B cell (primary cell): ENCODE measurements around the gene ADAMTSL1. TPM values are rescaled to one million over a fixed set of nuclear protein-coding genes. Genes with fewer than 3 reads are reported as not detected.

Experiments used
- ATAC-seq: fragments of 200-7000 bp; cut with Tn5 transposase; one replicate; pipeline ENCODE4 v1.10.0; 2021; ENCODE audit warnings: low read depth, mild to moderate bottlenecking, moderate number of reproducible peaks, moderate library complexity
- CTCF ChIA-PET: fragments of 350-600 bp; sonication (Branson Sonifier 250); formaldehyde crosslinking; loops from one replicate; lab custom pipeline; 2021; ENCODE audit warnings: antibody characterized with exemption, inconsistent platforms; lab: Charles Lee
- POLR2A ChIA-PET: fragments of 350-600 bp; sonication (Branson Sonifier 250); formaldehyde crosslinking; loops from one replicate; lab custom pipeline; 2021; ENCODE audit warnings: antibody characterized with exemption; lab: Charles Lee
- DNase-seq: peaks from one replicate; pipeline ENCODE4 v3.0.0; 2013
- H2AFZ ChIP-seq: 2 replicates; pipeline ENCODE4 v1.6.1; 2012; ENCODE audit warnings: mild to moderate bottlenecking, low read depth, low read length; ENCODE audit not compliant: insufficient read depth, poor library complexity, severe bottlenecking
- H3K27ac ChIP-seq, 2 donors: 1 replicate in 1 of 2; 2 replicates in 1 of 2; pipeline ENCODE4 v1.5.1; 2012 to 2013; ENCODE audit warnings: low read length in 2 of 2, mild to moderate bottlenecking in 2 of 2, moderate library complexity in 1 of 2
- H3K27me3 ChIP-seq, 4 experiments: fragments of 200-600 bp in 1 of 4; sonication (generic) in 1 of 4; replicated peaks in 1 of 4; 1 replicate in 2 of 4; 2 replicates in 2 of 4; pipeline versions ENCODE4 v1.6.1 to v1.7.0; 2013 to 2016; ENCODE audit warnings: low read length in 3 of 4, mild to moderate bottlenecking in 2 of 4, mixed read lengths in 1 of 4, moderate library complexity in 1 of 4; ENCODE audit not compliant: insufficient read depth in 4 of 4, control insufficient read depth in 3 of 4; ENCODE audit errors: control extremely low read depth in 1 of 4
- H3K36me3 ChIP-seq, 2 experiments: replicated peaks in 1 of 2; 1 replicate in 1 of 2; 2 replicates in 1 of 2; pipeline versions ENCODE4 v1.6.1 to v1.7.1; 2013; ENCODE audit warnings: low read length in 1 of 2; ENCODE audit not compliant: insufficient read depth in 2 of 2, control insufficient read depth in 1 of 2; ENCODE audit errors: control extremely low read depth in 1 of 2, extremely low read depth in 1 of 2
- H3K4me1 ChIP-seq, 2 donors: fragments of 200-600 bp in 1 of 2; sonication (generic) in 1 of 2; 1 replicate in 1 of 2; 2 replicates in 1 of 2; pipeline versions ENCODE4 v1.5.1 to v1.6.1; 2013 to 2017; ENCODE audit warnings: low read length in 2 of 2; ENCODE audit not compliant: control insufficient read depth in 2 of 2, insufficient read depth in 2 of 2
- H3K4me2 ChIP-seq: replicated peaks from 2 replicates; pipeline ENCODE3; 2012; ENCODE audit warnings: mild to moderate bottlenecking, low read depth, low read length; ENCODE audit not compliant: poor library complexity, severe bottlenecking
- H3K4me3 ChIP-seq, 5 experiments: fragments of 200-600 bp in 1 of 5; sonication (generic) in 1 of 5; 1 replicate in 3 of 5; 2 replicates in 2 of 5; pipeline versions ENCODE4 v1.5.1 to v1.7.0; 2011 to 2016; ENCODE audit warnings: low read length in 4 of 5, mild to moderate bottlenecking in 4 of 5, low read depth in 2 of 5, control low read depth in 1 of 5, moderate library complexity in 1 of 5; ENCODE audit not compliant: insufficient read depth in 1 of 5; ENCODE audit errors: control extremely low read depth in 1 of 5, extremely low read depth in 1 of 5
- H3K79me2 ChIP-seq: fragments of 200-600 bp; sonication (generic); one replicate; pipeline ENCODE4 v1.6.0; 2016; ENCODE audit warnings: low read length; ENCODE audit not compliant: control insufficient read depth, insufficient read depth
- H3K9ac ChIP-seq: fragments of 200-600 bp; sonication (generic); 2 replicates; pipeline ENCODE4 v1.6.1; 2017; ENCODE audit warnings: mild to moderate bottlenecking, low read length, moderate library complexity
- H3K9me3 ChIP-seq, 3 donors: one replicate each; pipeline versions ENCODE4 v1.6.1 to v1.7.1; 2013; ENCODE audit warnings: low read length in 2 of 3; ENCODE audit not compliant: control insufficient read depth in 2 of 3, insufficient read depth in 1 of 3; ENCODE audit errors: control extremely low read depth in 1 of 3
- H4K20me1 ChIP-seq: 2 replicates; pipeline ENCODE4 v1.6.0; 2012; ENCODE audit warnings: mild to moderate bottlenecking, low read length; ENCODE audit not compliant: insufficient read depth, control insufficient read depth, poor library complexity, severe bottlenecking
- H3K27ac Mint-ChIP-seq: one replicate; pipeline ENCODE4 v1.8.0; 2021; ENCODE audit warnings: mixed read lengths
- H3K27me3 Mint-ChIP-seq: one replicate; pipeline ENCODE4 v1.8.0; 2021; ENCODE audit warnings: mixed read lengths
- H3K4me1 Mint-ChIP-seq: one replicate; pipeline ENCODE4 v1.8.0; 2021; ENCODE audit warnings: mixed read lengths
- H3K4me3 Mint-ChIP-seq: one replicate; pipeline ENCODE4 v1.8.0; 2021; ENCODE audit warnings: mixed read lengths
- H3K9me3 Mint-ChIP-seq: one replicate; pipeline ENCODE4 v1.8.0; 2022; ENCODE audit warnings: mixed read lengths; ENCODE audit not compliant: insufficient read depth
- CTCF ChIP-seq: fragments of 200-600 bp; IDR thresholded peaks from one replicate; pipeline ENCODE4 v1.8.0; 2022; ENCODE audit warnings: antibody characterized with exemption, mild to moderate bottlenecking
- EZH2 ChIP-seq: IDR thresholded peaks from 2 replicates; pipeline ENCODE4 v1.6.1; 2012; ENCODE audit warnings: borderline replicate concordance, low read depth, mild to moderate bottlenecking, moderate library complexity, low read length; ENCODE audit not compliant: insufficient read depth, poor library complexity, severe bottlenecking
- WGBS: methylation state at CpG from one replicate; pipeline ENCODE4 v1.1.5; 2013; ENCODE audit warnings: missing lambda C conversion rate; ENCODE audit not compliant: insufficient coverage; 5-methylcytosine and 5-hydroxymethylcytosine counted together
- intact Hi-C: fragments of 100-400 bp; cut with micrococcal nuclease; formaldehyde crosslinking; loops from one replicate; pipeline ENCODE4 v1.10.0; 2022
- polyA plus RNA-seq: library from polyadenylated mRNA; depleted of rRNA; stranded (reverse); fragments of >200 nt; gene quantifications from 2 replicates; pipeline ENCODE4 v1.2.3, GENCODE V29; 2012
- total RNA-seq, 2 donors: library from RNA; stranded (reverse); fragments of 120-200 nt in 1 of 2; gene quantifications; 1 replicate in 1 of 2; 2 replicates in 1 of 2; pipeline versions ENCODE4 v1.2.3 to v1.2.4, GENCODE V29; 2013 to 2022

The ADAMTSL1 gene
- total and polyA plus RNA-seq, 2 donors (not counting 1 experiment from before 2014, with no cell fraction given): not detected

GRCh38 chr9:18580151-18580550, 106.2 kb downstream of the ADAMTSL1 start:
- Histone ChIP-seq H3K4me3 (no peak overlapping the region), H3K79me2 (no peaks in the 10 kb centered on the region), H2AFZ (no peak overlapping the region), H3K4me1 (no peaks in the 10 kb centered on the region), H4K20me1 (no peaks in the 10 kb centered on the region), H3K4me2 (no peak overlapping the region), H3K27ac (no peak overlapping the region), H3K9ac (no peak overlapping the region), H3K9me3 (no peaks in the 10 kb centered on the region), H3K27me3 (no peaks in the 10 kb centered on the region), H3K36me3 (no peaks in the 10 kb centered on the region)
- no peaks in the 10 kb centered on the region for H3K4me1 Mint-ChIP-seq
- peaks cover 2% of the 10 kb centered on the region for H3K9me3 Mint-ChIP-seq
- TF ChIP-seq EZH2 (no peak), CTCF (no peak)
- POLR2A ChIA-PET: no interaction called here
- WGBS: no CpG with 5 or more reads among the region's 1 CpG
- ATAC-seq (no peak), DNase-seq (no peak)
- intact Hi-C loops: no loop called here
- H3K27me3 Mint-ChIP-seq: no peaks in the 10 kb centered on the region
- CTCF ChIA-PET: no interaction called here
- H3K27ac Mint-ChIP-seq: no peak overlapping the region
- no peak overlapping the region for H3K4me3 Mint-ChIP-seq

- CTCF ChIA-PET: no interaction called here
- H3K27ac ChIP-seq: no peak overlapping the region
- no peaks in the 10 kb centered on the region for H3K27me3 ChIP-seq
- TF ChIP-seq EZH2 (no peak), CTCF (no peak)
- H3K27ac Mint-ChIP-seq: no peak overlapping the region
- H3K36me3 ChIP-seq: no peaks in the 10 kb centered on the region
- no peaks in the 10 kb centered on the region for H3K9me3 ChIP-seq
- no peaks in the 10 kb centered on the region for H3K79me2 ChIP-seq
- POLR2A ChIA-PET: no interaction called here
- intact Hi-C loops: no loop called here
- H3K4me1 ChIP-seq: no peaks in the 10 kb centered on the region
- H3K4me1 Mint-ChIP-seq: no peaks in the 10 kb centered on the region
- ATAC-seq (no peak), DNase-seq (no peak)
- no peaks in the 10 kb centered on the region for H3K27me3 Mint-ChIP-seq
- H2AFZ ChIP-seq: no peak overlapping the region
- H3K4me2 ChIP-seq: no peak overlapping the region
- no peak overlapping the region for H3K4me3 ChIP-seq
- no peak overlapping the region for H3K4me3 Mint-ChIP-seq
- H3K9me3 Mint-ChIP-seq: peaks cover under 1% of the 10 kb centered on the region
- no peak overlapping the region for H3K9ac ChIP-seq
- H4K20me1 ChIP-seq: no peaks in the 10 kb centered on the region
Observed at GRCh38 chr9:18585996-18586395, 112.0 kb downstream of the ADAMTSL1 start.
